HG02938 (cell line): ENCODE measurements around the gene POM121C.
"Not testable (repeated sequence)": the region's sequence is repeated elsewhere in the genome, so short reads cannot be mapped to it uniquely, and the experiment has no call there.

ENCODE experiments used
- ATAC-seq: cut with Tn5 transposase; IDR thresholded peaks from one replicate; pipeline ENCODE4 v1.9.1; 2021; ENCODE audit warnings: mild to moderate bottlenecking, moderate library complexity; ENCODE audit not compliant: unreplicated experiment

The POM121C gene

GRCh38 chr7:75397865-75398264, 88.2 kb downstream of the POM121C start:
- ATAC-seq = not testable (repeated sequence)

- not testable (repeated sequence) for ATAC-seq
Observed at GRCh38 chr7:75395329-75395728, 90.8 kb downstream of the POM121C start, which contains the start of gene TRIM73. Gene TRIM73 (plus strand): TSS chr7:75395629. CDS start chr7:75398934, 3,305 bp downstream.

GRCh38 chr7:75393194-75393593, 92.9 kb downstream of the POM121C start:
- ATAC-seq = not testable (repeated sequence)

- ATAC-seq = not testable (repeated sequence)
Observed at GRCh38 chr7:75374519-75375317, 111.4 kb downstream of the POM121C start.

DNA sequence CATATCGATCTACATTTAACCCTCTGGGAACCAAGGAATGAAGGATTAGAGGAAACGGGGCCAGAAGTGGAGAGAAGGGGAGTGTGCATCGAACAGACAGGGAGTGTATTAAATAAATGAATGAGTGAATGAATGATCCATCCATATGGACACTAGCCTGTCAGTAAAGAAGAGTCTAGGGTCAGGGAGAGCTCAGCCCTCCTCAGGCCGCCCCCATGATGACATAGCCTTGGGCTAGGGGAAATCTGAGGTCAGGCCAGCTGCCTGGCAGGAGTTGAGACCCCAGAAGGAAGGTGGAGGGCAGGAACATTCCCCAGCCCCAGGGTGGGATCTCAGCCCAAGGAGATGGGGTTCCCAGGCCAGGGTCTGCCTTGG, 112.0 kb downstream of the POM121C start:
- not testable (repeated sequence) for ATAC-seq

GRCh38 chr7:75367313-75367712, 118.8 kb downstream of the POM121C start:
- not testable (repeated sequence) for ATAC-seq
